Skin epidermis (tissue), 12 donors: ENCODE results near the gene SYCN.

ENCODE experiments used
- H3K27ac ChIP-seq, 21 experiments: fragments of 200-600 bp; sonication (generic) in 11 of 21; one replicate each; pipeline ENCODE4 v1.5.0; 2020; ENCODE audit warnings: mild to moderate bottlenecking in 3 of 21, inconsistent platforms in 2 of 21, moderate library complexity in 2 of 21
- H3K4me3 ChIP-seq, 7 experiments: fragments of 200-600 bp; sonication (generic) in 2 of 7; one replicate each; pipeline ENCODE4 v1.5.0; 2020; ENCODE audit warnings: inconsistent platforms in 2 of 7, mild to moderate bottlenecking in 2 of 7, moderate library complexity in 1 of 7

Gene SYCN

DNA sequence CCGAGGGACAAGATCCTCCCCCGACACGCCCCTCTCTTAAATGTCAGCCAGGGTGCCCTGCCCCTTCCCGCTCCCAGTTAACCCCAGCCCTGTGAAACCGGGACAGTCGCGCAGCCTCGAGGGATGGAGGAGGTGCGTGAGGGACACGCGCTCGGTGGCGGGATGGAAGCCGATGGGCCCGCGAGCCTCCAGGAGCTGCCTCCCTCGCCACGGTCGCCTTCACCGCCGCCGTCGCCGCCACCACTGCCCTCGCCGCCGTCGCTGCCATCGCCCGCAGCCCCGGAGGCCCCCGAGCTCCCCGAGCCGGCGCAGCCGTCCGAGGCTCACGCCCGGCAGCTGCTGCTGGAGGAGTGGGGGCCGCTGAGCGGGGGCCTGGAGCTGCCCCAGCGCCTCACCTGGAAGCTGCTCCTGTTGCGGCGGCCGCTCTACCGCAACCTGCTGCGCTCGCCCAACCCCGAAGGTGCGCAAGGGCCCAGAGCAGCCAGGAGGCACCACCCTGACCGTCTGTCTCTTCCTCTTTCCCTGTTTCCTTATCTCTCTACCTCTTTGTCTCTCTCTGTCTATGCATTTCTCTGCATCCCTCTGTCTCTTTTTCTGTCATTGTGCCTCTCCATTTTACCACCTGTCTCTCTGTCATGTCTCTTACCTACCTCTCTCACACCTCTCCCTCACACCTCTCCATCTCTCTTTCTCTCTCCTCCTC lies 7.1 kb downstream of the SYCN start, which contains the start of gene NCCRP1:
TSS of gene NCCRP1 (plus strand) at position 105 of the 703 bp plus-strand sequence. CDS start at position 124, 19 bp downstream.
- peak within 1 kb of the TSS in 16 of 21 experiments; percentile 3 to 63 (median 48) for H3K27ac ChIP-seq
- peak within 1 kb of the TSS in 6 of 7 experiments; percentile 10 to 32 (median 20) for H3K4me3 ChIP-seq

DNA sequence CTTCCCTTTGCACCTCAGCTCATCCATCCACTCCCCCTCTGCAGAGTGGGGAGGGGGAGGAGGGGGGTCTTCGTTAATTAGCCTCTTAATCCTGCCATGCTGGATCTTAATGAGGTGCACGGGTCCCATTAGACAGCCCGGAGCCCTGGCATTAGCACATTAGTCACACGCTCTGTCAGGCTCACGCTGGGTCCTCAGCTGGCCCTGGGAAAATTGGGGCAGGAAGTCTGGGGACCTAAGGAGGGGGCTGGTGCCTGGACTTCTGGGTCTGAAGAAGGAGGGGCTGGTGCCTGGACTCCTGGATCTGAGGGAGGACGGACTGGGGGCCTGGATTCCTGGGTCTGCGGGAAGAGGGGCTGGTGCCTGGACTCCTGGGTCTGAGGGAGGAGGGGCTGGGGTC lies 7.7 kb downstream of the SYCN start:
- Histone ChIP-seq H3K27ac (peak overlapping the region in 10 of 21 experiments; percentile 0 to 60 (median 30)), H3K4me3 (no peak overlapping the region)

DNA sequence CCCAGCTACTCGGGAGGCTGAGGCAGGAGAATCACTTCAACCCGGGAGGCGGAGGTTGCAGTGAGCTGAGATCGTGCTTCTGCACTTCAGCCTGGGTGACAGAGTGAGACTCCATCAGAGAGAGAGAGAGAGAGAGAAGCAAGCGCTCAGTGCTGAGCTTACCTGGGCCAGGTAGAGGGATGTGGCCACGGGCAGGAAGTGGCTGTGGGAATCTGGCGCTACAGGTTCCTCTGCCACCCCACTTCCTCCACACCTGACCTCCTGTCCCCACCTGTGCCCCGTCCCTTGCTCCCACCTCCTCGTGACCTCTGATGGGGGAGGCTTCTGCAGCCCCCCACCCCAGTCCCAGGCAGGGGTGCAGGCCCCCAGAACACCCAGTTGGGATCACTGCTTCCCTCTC lies 8.3 kb downstream of the SYCN start:
- H3K4me3 ChIP-seq, result no peak overlapping the region
- H3K27ac ChIP-seq, result peak overlapping the region in 10 of 21 experiments; percentile 3 to 54 (median 32)

DNA sequence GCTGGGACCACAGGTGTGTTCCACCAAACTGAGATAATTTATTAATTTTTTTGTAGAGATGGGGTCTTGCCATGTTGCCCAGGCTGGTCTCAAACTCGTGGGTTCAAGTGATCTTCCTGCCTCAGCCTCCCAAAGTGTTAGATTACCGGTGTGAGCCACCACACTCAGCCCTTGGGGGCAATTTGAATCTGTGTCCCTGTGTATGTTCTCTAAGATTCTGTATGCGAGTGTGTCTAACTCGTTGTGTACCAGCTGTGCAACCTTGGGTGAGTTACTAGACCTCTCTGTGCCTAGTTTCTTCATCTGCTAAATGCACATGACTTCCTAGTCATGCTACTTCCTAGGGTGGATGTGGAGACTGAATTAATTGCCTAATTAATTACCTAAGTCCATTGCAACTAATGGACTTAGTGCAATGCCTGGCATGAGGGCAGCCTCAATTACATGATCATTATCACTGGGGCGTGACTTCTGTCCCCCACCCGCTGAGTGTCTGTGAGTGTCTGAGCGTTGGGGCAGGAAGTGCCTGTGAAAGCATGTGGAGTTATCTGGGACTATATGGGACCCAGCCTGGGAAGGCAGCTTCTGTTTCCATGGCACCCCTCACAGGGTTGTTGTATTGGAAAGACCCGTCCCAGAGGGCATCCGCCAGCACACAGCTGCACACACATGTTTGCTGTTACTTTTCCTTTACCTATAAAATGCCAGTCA lies 9.1 kb downstream of the SYCN start:
- H3K27ac ChIP-seq, result peak overlapping the region in 8 of 21 experiments; percentile 24 to 54 (median 34)
- H3K4me3 ChIP-seq, result no peak overlapping the region

DNA sequence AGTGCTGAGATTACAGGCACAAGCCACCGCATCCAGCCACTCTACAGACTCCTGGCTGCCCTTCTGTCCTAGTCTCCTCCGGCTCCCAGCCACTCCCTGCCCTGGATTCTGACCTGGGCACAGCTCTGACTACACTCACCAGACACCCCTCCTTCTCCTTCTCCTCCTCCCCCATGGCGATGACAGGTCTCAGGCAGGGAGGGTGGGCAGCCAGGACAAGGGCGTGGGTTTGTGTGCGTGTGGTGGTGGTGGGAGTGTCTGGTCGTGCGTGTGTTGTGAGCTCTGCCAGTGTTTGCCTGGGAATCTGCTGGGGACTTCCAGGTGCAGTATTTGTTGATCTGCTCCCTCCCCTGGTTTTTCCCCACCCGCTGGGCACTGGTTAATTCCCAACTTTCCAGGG lies 10.3 kb downstream of the SYCN start:
- Histone ChIP-seq H3K4me3 (no peak overlapping the region), H3K27ac (no peak overlapping the region)

DNA sequence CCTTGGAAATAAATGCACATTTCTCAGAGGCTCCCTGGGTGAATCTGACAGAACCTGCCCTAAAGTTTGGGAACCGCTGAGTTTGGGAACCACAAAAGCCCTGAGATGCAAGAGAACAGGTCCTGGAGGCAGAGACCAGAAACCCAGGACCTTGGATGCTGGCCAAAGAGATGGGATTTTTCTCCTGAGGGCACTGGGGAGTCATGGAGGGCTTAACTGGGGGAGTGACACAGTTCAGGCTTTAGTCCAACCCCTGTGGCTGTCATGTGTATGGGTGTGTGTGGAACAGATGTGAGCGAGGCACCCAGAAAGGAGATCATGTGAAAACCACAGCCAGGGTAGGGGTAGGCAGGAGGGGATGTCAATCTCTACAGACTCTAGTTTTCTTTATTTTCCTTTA lies 11.2 kb downstream of the SYCN start:
- Histone ChIP-seq H3K27ac (no peak overlapping the region), H3K4me3 (no peak overlapping the region)

DNA sequence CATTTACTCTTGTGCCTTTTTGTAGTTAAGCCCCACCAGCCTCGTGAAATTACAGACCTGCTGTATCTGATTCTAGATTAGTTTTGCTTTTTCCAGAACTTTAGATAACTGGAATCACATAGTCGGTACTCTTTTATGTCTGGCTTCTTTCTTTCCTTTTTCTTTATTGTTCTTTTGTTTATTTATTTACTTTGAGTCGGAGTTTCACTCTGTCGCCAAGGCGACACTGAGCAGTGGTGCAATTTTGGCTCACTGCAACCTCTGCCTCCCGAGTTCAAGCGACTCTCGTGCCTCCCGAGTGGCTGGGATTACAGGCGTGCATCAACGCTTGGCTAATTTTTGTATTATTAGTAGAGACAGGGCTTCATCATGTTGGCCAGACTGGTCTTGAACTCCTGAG lies 13.3 kb downstream of the SYCN start:
- no peak overlapping the region for H3K4me3 ChIP-seq
- no peak overlapping the region for H3K27ac ChIP-seq

DNA sequence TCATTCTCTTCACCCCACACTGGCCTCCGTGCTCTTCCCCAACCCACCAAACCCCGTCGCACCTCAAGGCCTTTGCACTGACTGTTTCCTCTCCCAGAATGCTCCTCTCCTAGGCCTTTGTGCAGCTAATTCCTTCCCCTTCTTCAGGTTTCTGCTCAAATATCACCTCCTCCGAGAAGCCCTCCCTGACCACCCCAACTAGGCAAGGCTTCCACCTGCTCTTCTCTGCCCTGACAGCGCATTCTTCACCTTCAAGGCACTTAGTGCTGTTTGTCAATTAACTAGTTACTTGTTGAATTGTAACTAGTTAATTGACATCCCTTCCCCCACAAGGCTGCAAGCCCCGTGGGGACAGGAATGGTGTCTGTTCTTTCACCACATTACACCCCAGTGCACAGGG lies 15.1 kb downstream of the SYCN start:
- Histone ChIP-seq H3K27ac (no peak overlapping the region), H3K4me3 (no peak overlapping the region)

DNA sequence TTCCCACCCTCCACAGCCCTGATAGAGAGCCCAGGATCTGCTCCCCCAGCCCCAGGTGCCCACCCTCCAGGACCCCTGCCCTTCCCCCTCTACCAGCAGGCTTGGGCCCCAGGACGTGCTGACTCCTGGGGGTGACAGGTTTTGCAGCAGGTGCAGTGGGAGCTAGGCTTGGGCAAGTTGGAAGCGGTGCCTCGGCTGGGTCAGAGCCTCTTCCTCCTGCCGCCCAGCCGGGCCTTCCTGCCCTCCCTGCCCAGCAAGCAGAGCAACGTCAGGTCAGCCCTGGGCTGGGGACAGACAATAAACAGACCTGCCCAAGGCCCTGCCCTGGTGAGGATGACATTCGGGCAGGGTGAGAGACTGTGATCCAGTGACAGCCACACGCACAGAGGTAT lies 16.5 kb downstream of the SYCN start:
- H3K27ac ChIP-seq, result no peak overlapping the region
- H3K4me3 ChIP-seq, result no peak overlapping the region

DNA sequence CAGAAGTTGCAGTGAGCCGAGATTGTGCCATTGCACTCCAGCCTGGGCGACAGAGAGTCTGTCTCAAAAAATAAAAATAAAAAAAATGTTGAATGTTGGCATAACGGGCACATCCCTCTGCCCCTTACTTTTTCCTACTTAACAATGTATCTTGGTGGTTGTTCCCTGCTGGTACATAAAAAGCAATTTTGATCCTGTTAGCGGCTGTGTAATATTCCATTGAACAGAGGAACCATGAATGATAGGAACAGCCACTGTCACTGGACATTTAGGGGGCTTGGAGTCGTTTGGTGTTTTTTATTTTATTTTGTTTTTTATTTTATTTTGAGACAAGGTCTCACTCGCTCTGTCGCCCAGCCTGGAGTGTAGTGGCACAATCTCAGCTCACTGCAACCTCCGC lies 17.7 kb downstream of the SYCN start:
- no peak overlapping the region for H3K4me3 ChIP-seq
- H3K27ac ChIP-seq, result no peak overlapping the region

DNA sequence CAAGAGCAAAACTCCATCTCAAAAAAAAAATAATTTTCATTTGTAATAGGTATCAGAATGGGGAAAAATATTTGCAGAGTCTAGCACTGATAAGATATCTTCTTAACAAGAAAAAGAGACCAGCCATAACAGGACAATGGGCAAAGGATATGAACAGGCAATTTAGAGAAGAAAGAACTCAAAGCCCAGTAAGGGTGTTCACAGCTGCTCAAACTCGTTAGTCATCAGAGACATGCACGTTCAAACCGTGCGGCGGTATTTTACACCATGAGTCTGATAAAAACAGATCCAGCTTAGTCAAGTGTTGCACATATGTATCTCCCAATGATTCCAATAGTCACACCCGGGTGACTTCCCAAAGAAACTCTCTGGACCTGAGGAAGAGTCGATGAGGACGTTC lies 21.0 kb downstream of the SYCN start:
- Histone ChIP-seq H3K27ac (no peak overlapping the region), H3K4me3 (no peak overlapping the region)

DNA sequence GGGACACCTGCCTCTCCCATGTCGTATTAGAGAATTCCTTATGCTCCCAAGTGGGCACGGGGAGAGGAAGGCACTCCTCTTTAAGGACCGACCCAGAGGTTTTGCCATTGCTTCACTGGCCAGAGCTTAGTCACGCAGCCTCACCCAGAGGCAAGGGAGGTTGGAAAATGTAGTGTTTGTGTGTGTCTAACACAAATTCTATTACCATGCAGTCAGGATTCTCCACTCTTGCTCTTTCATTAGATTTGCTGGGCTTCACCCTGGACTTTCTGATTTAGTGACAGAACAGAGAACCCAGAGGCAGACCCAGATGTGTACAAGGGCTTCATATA lies 21.9 kb downstream of the SYCN start:
- H3K27ac ChIP-seq, result no peak overlapping the region

DNA sequence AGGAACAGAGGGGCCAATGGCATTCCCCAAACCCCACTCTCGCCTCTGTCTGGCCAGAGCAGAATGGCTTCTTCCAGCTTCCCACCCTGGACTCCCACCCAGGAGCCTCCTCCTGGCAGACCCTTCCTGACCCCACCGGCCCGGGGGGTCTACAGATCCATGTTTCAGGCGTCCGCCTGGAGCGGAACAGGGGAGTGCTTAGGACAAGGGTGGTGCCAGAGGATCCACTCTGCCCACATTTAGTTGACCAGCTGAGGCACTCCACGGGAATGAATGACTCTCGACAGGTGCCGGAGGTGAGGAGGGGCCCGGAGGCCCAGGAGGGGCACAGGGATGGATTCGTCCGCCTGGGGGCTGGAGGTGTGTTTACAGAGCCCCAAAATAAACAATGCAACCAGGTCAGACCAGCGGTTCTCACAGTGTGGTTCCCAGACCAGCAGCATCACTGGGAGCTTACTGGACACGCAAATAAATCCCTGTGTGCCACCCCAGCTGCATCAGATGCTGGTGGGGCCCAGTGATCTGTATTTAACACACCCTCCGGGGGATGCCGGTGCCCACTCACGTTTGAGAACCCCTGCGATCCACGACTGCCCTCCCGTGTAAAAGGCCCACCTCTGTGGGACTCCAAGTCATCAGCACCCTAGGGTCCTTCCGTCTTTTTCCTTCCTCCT lies 22.4 kb downstream of the SYCN start:
- H3K27ac ChIP-seq, result no peak overlapping the region
- no peak overlapping the region for H3K4me3 ChIP-seq

More for the DNA sequence above, 21.9 kb downstream of the SYCN start:
- H3K4me3 ChIP-seq, result no peak overlapping the region

DNA sequence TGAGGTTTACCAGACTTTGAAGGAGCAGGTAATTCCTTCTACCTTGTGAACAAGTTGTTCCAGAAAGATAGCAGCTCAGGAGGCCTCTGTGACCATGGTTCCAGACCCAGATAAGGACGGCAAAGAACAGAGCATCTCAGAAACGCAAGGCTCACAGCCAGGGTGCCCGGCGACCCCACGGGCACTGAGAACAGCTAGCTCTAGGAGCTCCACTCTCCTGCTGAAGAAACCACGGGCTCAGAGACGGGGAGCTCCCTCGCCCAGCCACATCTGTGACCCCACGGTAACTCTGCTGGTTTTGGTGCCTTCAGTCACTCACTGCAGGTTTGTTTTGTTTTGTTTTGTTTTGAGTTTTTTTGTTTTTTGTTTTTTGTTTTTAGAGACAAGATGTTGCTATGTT lies 23.3 kb downstream of the SYCN start:
- Histone ChIP-seq H3K4me3 (no peak overlapping the region), H3K27ac (no peak overlapping the region)

DNA sequence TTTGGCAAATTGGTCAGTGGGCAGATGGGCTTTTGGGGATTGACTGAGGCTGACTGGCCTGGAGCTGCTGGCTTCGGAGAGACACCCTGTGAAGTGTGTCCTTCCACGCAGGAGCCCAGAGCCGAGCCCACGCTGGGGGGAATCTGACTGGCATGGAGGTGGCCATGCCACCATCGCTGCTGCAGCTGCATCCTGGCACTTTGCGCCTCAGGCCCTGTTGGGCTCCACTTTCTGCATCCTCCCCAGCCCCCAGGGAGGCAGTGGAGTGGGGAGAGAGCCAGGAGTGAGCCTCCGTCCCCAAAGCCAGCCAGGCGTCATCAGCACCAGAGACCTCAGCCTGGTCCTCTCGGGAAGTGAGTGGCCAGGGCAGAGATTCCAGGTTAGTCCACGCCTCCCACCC lies 24.3 kb downstream of the SYCN start:
- Histone ChIP-seq H3K4me3 (no peak overlapping the region), H3K27ac (no peak overlapping the region)

DNA sequence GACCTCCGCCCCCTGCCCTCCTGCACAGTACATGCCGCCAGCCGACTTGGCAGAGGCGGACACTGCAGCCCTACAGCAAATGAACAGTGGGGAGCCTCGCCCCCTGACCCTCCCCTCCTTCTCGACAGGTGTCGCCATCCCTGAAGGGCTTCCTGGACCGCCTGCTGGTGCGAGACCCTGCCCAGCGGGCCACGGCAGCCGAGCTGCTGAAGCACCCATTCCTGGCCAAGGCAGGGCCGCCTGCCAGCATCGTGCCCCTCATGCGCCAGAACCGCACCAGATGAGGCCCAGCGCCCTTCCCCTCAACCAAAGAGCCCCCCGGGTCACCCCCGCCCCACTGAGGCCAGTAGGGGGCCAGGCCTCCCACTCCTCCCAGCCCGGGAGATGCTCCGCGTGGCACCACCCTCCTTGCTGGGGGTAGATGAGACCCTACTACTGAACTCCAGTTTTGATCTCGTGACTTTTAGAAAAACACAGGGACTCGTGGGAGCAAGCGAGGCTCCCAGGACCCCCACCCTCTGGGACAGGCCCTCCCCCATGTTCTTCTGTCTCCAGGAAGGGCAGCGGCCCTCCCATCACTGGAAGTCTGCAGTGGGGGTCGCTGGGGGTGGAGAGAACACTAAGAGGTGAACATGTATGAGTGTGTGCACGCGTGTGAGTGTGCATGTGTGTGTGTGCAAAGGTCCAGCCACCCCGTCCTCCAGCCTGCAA lies 25.6 kb downstream of the SYCN start:
- no peak overlapping the region for H3K27ac ChIP-seq
- no peak overlapping the region for H3K4me3 ChIP-seq

DNA sequence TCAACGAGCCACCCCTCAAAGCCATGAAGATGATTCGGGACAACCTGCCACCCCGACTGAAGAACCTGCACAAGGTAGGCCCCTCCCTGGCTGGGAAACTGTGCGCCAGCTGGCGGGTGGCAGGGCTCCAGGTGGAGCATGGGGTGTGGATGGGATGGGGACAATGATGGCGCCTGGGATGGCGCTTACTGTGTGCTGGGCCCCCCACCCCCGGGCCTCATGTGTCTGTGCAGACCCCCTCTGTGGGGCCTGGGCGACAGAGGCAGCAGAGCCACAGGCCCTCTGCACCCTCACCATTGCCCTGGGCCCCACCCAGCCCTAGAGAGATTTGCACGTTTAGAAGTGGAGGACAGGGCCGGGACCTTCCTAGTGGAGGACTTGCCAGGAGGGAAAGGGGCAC lies 26.3 kb downstream of the SYCN start:
- Histone ChIP-seq H3K4me3 (no peak overlapping the region), H3K27ac (no peak overlapping the region)

DNA sequence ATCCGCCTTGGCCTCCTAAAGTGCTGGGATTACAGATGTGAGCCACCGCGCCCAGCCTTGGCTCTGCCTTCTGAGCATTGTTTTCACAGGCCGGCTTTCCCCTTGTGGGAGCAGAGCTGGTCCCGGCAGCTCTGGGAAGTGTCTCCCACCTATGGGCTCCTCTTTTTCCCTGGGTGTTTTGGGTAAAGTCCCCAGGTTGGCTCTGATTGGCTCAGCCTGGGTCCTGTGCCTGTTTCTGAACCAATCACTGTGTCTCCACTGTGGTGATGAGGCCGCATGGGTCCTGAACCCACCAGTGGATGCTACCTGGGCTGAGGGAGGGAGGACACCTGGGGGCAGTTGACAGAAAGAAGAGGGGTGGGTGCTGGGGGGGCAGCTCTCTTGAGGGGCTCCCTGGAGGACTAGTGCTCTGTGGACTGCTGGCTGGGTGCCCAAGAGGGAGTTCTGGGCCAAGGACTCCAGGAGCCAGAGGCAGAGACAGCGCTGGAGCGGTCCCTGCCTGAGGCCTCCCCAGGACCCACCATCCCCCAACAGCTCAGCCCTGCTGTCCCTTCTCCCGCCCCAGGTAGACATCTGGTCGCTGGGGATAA lies 26.9 kb downstream of the SYCN start:
- H3K27ac ChIP-seq, result no peak overlapping the region
- no peak overlapping the region for H3K4me3 ChIP-seq

DNA sequence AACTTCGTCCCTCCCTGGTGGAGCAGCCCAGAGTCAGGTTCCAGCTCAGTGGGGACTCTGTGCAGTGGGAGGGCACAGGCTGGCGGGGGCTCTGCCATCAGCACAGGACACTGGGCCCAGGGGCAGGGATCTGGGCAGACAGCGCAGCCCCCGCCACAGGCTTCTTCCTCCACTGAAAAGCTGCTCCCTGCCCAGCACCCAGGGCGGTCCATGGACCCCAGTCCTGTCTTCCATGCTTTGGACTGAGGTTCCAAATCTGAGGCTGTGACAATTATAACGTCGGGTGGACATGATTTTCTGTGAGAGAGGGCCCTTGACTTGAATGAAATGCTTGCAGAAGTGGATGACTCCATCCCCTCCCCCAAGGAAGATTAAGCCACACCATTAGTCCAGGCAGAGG lies 28.5 kb downstream of the SYCN start:
- H3K4me3 ChIP-seq, result no peak overlapping the region

More for the DNA sequence above, 28.5 kb downstream of the SYCN start:
- H3K27ac ChIP-seq, result no peak overlapping the region
